Chondrocyte (in vitro differentiated cells): Measurements from ENCODE around the gene LHX5. TPM values are rescaled to one million over a fixed set of nuclear protein-coding genes. Genes with fewer than 3 reads are reported as not detected.

ENCODE experiments used
- DNase-seq: peaks from one replicate; pipeline ENCODE4 v3.0.0; 2021; ENCODE audit warnings: mixed read lengths, low spot score
- H3K27ac Mint-ChIP-seq: one replicate; pipeline ENCODE4 v1.8.0; 2021; ENCODE audit warnings: mild to moderate bottlenecking, moderate library complexity, mixed read lengths; ENCODE audit not compliant: unreplicated experiment
- H3K27me3 Mint-ChIP-seq: 2 replicates; pipeline ENCODE4 v1.8.0; 2021; ENCODE audit warnings: low read depth, mixed read lengths
- H3K36me3 Mint-ChIP-seq: 2 replicates; pipeline ENCODE4 v1.8.0; 2021; ENCODE audit warnings: low read depth, mixed read lengths
- H3K4me1 Mint-ChIP-seq: 2 replicates; pipeline ENCODE4 v1.8.0; 2021; ENCODE audit warnings: low read depth, mild to moderate bottlenecking, mixed read lengths
- H3K4me3 Mint-ChIP-seq: one replicate; pipeline ENCODE4 v1.8.0; 2021; ENCODE audit warnings: mild to moderate bottlenecking, moderate library complexity, mixed read lengths; ENCODE audit not compliant: unreplicated experiment
- H3K9me3 Mint-ChIP-seq: 2 replicates; pipeline ENCODE4 v1.8.0; 2021; ENCODE audit warnings: low read depth, mixed read lengths
- total RNA-seq: library from RNA; stranded (reverse); gene quantifications from 3 replicates; pipeline ENCODE4 v1.2.1, GENCODE V29; 2021
- TF ChIP-seq, protein P1 (sequence below): fragments of 200-600 bp; sonication (generic); IDR thresholded peaks from 2 replicates; pipeline ENCODE4 v1.5.0; 2021; ENCODE audit warnings: antibody characterized with exemption, mild to moderate bottlenecking, moderate library complexity

Gene LHX5
- total RNA-seq, 1 donor from 2014 or later = not detected

- Mint-ChIP-seq H3K36me3 (no peaks in the 10 kb centered on the region), H3K27ac (no peak overlapping the region), H3K27me3 (peaks cover 72% of the 10 kb centered on the region), H3K9me3 (no peaks in the 10 kb centered on the region), H3K4me3 (no peak overlapping the region), H3K4me1 (peaks cover 21% of the 10 kb centered on the region)
- TF ChIP-seq, protein P1, sequence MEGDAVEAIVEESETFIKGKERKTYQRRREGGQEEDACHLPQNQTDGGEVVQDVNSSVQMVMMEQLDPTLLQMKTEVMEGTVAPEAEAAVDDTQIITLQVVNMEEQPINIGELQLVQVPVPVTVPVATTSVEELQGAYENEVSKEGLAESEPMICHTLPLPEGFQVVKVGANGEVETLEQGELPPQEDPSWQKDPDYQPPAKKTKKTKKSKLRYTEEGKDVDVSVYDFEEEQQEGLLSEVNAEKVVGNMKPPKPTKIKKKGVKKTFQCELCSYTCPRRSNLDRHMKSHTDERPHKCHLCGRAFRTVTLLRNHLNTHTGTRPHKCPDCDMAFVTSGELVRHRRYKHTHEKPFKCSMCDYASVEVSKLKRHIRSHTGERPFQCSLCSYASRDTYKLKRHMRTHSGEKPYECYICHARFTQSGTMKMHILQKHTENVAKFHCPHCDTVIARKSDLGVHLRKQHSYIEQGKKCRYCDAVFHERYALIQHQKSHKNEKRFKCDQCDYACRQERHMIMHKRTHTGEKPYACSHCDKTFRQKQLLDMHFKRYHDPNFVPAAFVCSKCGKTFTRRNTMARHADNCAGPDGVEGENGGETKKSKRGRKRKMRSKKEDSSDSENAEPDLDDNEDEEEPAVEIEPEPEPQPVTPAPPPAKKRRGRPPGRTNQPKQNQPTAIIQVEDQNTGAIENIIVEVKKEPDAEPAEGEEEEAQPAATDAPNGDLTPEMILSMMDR = no peak
- DNase-seq = no peak
These were observed 1.5 kb downstream of the LHX5 start for GRCh38 chr12:113469949-113470743.

GRCh38 chr12:113469224-113469948 lies 2.3 kb downstream of the LHX5 start:
- H3K9me3 Mint-ChIP-seq = no peaks in the 10 kb centered on the region
- no peak for DNase-seq
- no peaks in the 10 kb centered on the region for H3K36me3 Mint-ChIP-seq
- TF ChIP-seq, protein P1 = no peak
- no peak overlapping the region for H3K4me3 Mint-ChIP-seq
- no peak overlapping the region for H3K27ac Mint-ChIP-seq
- peaks cover 71% of the 10 kb centered on the region for H3K27me3 Mint-ChIP-seq
- peaks cover 25% of the 10 kb centered on the region for H3K4me1 Mint-ChIP-seq

- no peaks in the 10 kb centered on the region for H3K36me3 Mint-ChIP-seq
- peaks cover 71% of the 10 kb centered on the region for H3K27me3 Mint-ChIP-seq
- no peaks in the 10 kb centered on the region for H3K9me3 Mint-ChIP-seq
- no peak overlapping the region for H3K27ac Mint-ChIP-seq
- TF ChIP-seq, protein P1 = no peak
- peaks cover 27% of the 10 kb centered on the region for H3K4me1 Mint-ChIP-seq
- no peak overlapping the region for H3K4me3 Mint-ChIP-seq
- DNase-seq = no peak
These were observed 3.1 kb downstream of the LHX5 start for GRCh38 chr12:113468365-113469223.

DNA sequence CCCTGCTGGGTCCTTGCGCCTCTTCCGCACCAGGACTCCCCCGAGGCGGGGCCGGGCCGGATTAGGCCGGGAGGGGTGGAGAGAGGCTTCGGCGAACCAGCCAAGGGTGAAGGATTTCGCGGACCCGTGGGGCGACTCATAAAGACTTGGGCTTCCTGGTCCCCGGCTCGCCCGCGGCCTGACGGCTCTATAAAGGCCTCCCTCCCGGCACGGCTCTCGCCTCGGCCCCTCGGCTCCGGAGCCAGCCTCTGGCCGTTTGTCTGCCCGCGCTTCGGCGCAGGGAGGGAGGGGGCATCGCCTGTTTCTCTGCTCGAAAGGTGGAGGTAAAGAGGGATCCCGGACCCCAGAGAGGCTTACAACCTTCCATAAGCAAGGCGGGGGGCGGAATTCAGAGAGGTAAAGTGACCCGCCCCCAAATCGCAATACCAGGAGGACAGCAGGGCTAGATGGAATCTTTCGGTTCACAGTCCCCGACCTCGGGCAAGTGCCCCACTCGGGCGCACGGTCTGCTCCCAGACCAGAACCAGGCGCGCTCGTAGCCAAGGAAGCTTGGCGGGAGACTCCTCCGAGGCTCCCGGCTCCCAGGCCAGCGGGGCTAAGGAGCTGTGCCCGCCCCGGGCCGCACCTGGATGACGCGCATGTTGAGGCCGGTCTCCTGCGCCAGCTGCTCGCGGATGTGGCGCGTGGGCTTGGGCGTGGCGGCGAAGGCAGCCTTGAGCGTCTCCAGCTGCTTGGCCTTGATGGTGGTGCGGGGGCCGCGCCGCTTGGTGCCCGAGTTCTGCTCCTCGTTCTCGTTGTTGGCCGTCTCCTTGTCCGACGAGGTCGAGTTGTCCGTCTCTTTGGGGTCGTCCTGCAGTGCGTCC lies 3.9 kb downstream of the LHX5 start:
- DNase-seq = no peak
- Mint-ChIP-seq H3K27ac (no peak overlapping the region), H3K9me3 (no peaks in the 10 kb centered on the region), H3K4me1 (peaks cover 31% of the 10 kb centered on the region), H3K36me3 (no peaks in the 10 kb centered on the region), H3K4me3 (peak overlapping the region; percentile 33), H3K27me3 (peaks cover 65% of the 10 kb centered on the region)
- TF ChIP-seq, protein P1 = no peak
